HEK293 (cell line): Measurements from ENCODE around the gene ACP7.

Experiments
- CTCF ChIA-PET: fragments of 350-600 bp; formaldehyde crosslinking; extraction: SDS; loops from one replicate; lab custom pipeline; 2021; ENCODE audit warnings: antibody characterized with exemption; lab: Yijun Ruan, JAX
- POLR2A ChIA-PET: fragments of 300-600 bp; formaldehyde crosslinking; extraction: SDS; loops from one replicate; lab custom pipeline; 2020; ENCODE audit warnings: antibody characterized with exemption, inconsistent platforms; lab: Yijun Ruan, JAX
- H3K27ac ChIP-seq: fragments of 200-500 bp; sonication (Bioruptor generic); 2 replicates; pipeline ENCODE4 v1.5.1; 2014; ENCODE audit warnings: low read depth, low read length, control low read depth, inconsistent platforms; ENCODE audit errors: extremely low read depth
- H3K36me3 ChIP-seq, 2 experiments: fragments of 200-500 bp in 1 of 2; sonication (Bioruptor generic) in 1 of 2; 1 replicate in 1 of 2; 2 replicates in 1 of 2; pipeline ENCODE4 v1.5.1; 2014 to 2017; ENCODE audit warnings: inconsistent platforms in 2 of 2, low read length in 2 of 2; ENCODE audit not compliant: control insufficient read depth in 2 of 2, insufficient read depth in 1 of 2
- H3K4me1 ChIP-seq: fragments of 200-500 bp; sonication (Bioruptor generic); 2 replicates; pipeline ENCODE4 v1.5.1; 2014; ENCODE audit warnings: mild to moderate bottlenecking, low read length, inconsistent platforms; ENCODE audit not compliant: control insufficient read depth, insufficient read depth
- H3K4me3 ChIP-seq: 2 replicates; pipeline ENCODE4 v1.5.1; 2011; ENCODE audit warnings: low read depth, mild to moderate bottlenecking, control low read depth, low read length, moderate library complexity
- H3K9me3 ChIP-seq: fragments of 200-500 bp; sonication (Bioruptor generic); 2 replicates; pipeline ENCODE4 v1.5.1; 2014; ENCODE audit warnings: low read depth, low read length, inconsistent platforms; ENCODE audit not compliant: control insufficient read depth, insufficient read depth
- GLIS1 ChIP-seq: fragments of 450-650 bp; formaldehyde crosslinking; IDR thresholded peaks from 2 replicates; pipeline ENCODE4 v1.5.1; 2016; ENCODE audit warnings: missing biosample characterization, missing genetic modification characterization
- HIC1 ChIP-seq: fragments of 450-650 bp; formaldehyde crosslinking; IDR thresholded peaks from 2 replicates; pipeline ENCODE4 v1.5.1; 2016; ENCODE audit warnings: missing biosample characterization, missing genetic modification characterization
- HOXD13 ChIP-seq: sonication (generic); formaldehyde crosslinking; IDR thresholded peaks from 2 replicates; pipeline ENCODE4 v1.8.0; 2022; ENCODE audit warnings: missing genetic modification reagents, borderline replicate concordance
- IKZF3 ChIP-seq: fragments of 450-650 bp; IDR thresholded peaks from 2 replicates; pipeline ENCODE4 v1.5.0; 2018; ENCODE audit warnings: missing biosample characterization, mild to moderate bottlenecking, missing genetic modification characterization, moderate library complexity
- MZF1 ChIP-seq: fragments of 450-650 bp; formaldehyde crosslinking; IDR thresholded peaks from 2 replicates; pipeline ENCODE4 v1.5.1; 2017; ENCODE audit warnings: missing biosample characterization, missing genetic modification characterization, borderline replicate concordance
- OSR2 ChIP-seq: fragments of 450-650 bp; formaldehyde crosslinking; IDR thresholded peaks from 2 replicates; pipeline ENCODE4 v1.5.1; 2016; ENCODE audit warnings: missing biosample characterization, missing genetic modification characterization
- SCRT2 ChIP-seq: fragments of 450-650 bp; formaldehyde crosslinking; IDR thresholded peaks from 2 replicates; pipeline ENCODE4 v1.5.1; 2016; ENCODE audit warnings: missing biosample characterization, missing genetic modification characterization
- TRIM28 ChIP-seq: IDR thresholded peaks from 2 replicates; pipeline ENCODE4 v1.6.1; 2011; ENCODE audit warnings: low read length, control low read depth, borderline replicate concordance
- ZBTB17 ChIP-seq: fragments of 450-650 bp; formaldehyde crosslinking; IDR thresholded peaks from 2 replicates; pipeline ENCODE4 v1.5.1; 2016; ENCODE audit warnings: missing biosample characterization, missing genetic modification characterization
- ZBTB21 ChIP-seq: fragments of 450-650 bp; formaldehyde crosslinking; IDR thresholded peaks from 2 replicates; pipeline ENCODE4 v1.5.1; 2017; ENCODE audit warnings: missing biosample characterization, missing genetic modification characterization
- ZBTB48 ChIP-seq: fragments of 450-650 bp; formaldehyde crosslinking; IDR thresholded peaks from 2 replicates; pipeline ENCODE4 v1.5.1; 2016; ENCODE audit warnings: missing biosample characterization, missing genetic modification characterization
- ZFP37 ChIP-seq: fragments of 450-650 bp; formaldehyde crosslinking; IDR thresholded peaks from 2 replicates; pipeline ENCODE4 v1.5.1; 2016; ENCODE audit warnings: missing biosample characterization, missing genetic modification characterization
- ZNF10 ChIP-seq: fragments of 450-650 bp; formaldehyde crosslinking; IDR thresholded peaks from 2 replicates; pipeline ENCODE4 v1.5.1; 2017; ENCODE audit warnings: missing biosample characterization, missing genetic modification characterization
- ZNF121 ChIP-seq: fragments of 450-650 bp; formaldehyde crosslinking; IDR thresholded peaks from 2 replicates; pipeline ENCODE4 v1.5.1; 2016; ENCODE audit warnings: missing biosample characterization, missing genetic modification characterization
- ZNF133 ChIP-seq: fragments of 450-650 bp; formaldehyde crosslinking; IDR thresholded peaks from 2 replicates; pipeline ENCODE4 v1.5.1; 2016; ENCODE audit warnings: missing biosample characterization, missing genetic modification characterization
- ZNF148 ChIP-seq: fragments of 450-650 bp; formaldehyde crosslinking; IDR thresholded peaks from 2 replicates; pipeline ENCODE4 v1.5.0; 2017; ENCODE audit warnings: missing biosample characterization, missing genetic modification characterization, borderline replicate concordance
- ZNF16 ChIP-seq: fragments of 450-650 bp; formaldehyde crosslinking; IDR thresholded peaks from 2 replicates; pipeline ENCODE4 v1.5.1; 2016; ENCODE audit warnings: low read depth, missing biosample characterization, missing genetic modification characterization
- ZNF2 ChIP-seq: fragments of 450-650 bp; formaldehyde crosslinking; IDR thresholded peaks from 2 replicates; pipeline ENCODE4 v1.5.1; 2016; ENCODE audit warnings: missing biosample characterization, missing genetic modification characterization
- ZNF223 ChIP-seq: fragments of 450-650 bp; formaldehyde crosslinking; IDR thresholded peaks from 2 replicates; pipeline ENCODE4 v1.5.1; 2016; ENCODE audit warnings: missing biosample characterization, missing genetic modification characterization
- ZNF394 ChIP-seq: fragments of 450-650 bp; formaldehyde crosslinking; IDR thresholded peaks from 2 replicates; pipeline ENCODE4 v1.5.1; 2016; ENCODE audit warnings: missing biosample characterization, missing genetic modification characterization, mild to moderate bottlenecking, moderate library complexity, borderline replicate concordance
- ZNF398 ChIP-seq: fragments of 450-650 bp; formaldehyde crosslinking; IDR thresholded peaks from 2 replicates; pipeline ENCODE4 v1.5.1; 2017; ENCODE audit warnings: missing biosample characterization, missing genetic modification characterization
- ZNF510 ChIP-seq: fragments of 450-650 bp; formaldehyde crosslinking; IDR thresholded peaks from 2 replicates; pipeline ENCODE4 v1.5.1; 2018; ENCODE audit warnings: mild to moderate bottlenecking, missing genetic modification characterization, missing biosample characterization; ENCODE audit not compliant: insufficient replicate concordance
- ZNF548 ChIP-seq: fragments of 450-650 bp; formaldehyde crosslinking; IDR thresholded peaks from 2 replicates; pipeline ENCODE4 v1.5.1; 2016; ENCODE audit warnings: missing biosample characterization, missing genetic modification characterization
- ZNF626 ChIP-seq: fragments of 450-650 bp; sonication (Bioruptor Pico); formaldehyde crosslinking; IDR thresholded peaks from 2 replicates; pipeline ENCODE4 v1.5.1; 2018; ENCODE audit warnings: missing biosample characterization, missing genetic modification characterization, inconsistent platforms
- ZNF639 ChIP-seq: fragments of 450-650 bp; formaldehyde crosslinking; IDR thresholded peaks from 2 replicates; pipeline ENCODE4 v1.5.1; 2016; ENCODE audit warnings: missing biosample characterization, missing genetic modification characterization
- ZNF654 ChIP-seq: fragments of 450-650 bp; formaldehyde crosslinking; IDR thresholded peaks from 2 replicates; pipeline ENCODE4 v1.5.1; 2016; ENCODE audit warnings: low read depth, missing biosample characterization, missing genetic modification characterization
- ZNF664 ChIP-seq: fragments of 450-650 bp; formaldehyde crosslinking; IDR thresholded peaks from 2 replicates; pipeline ENCODE4 v1.5.1; 2016; ENCODE audit warnings: missing biosample characterization, missing genetic modification characterization
- ZNF677 ChIP-seq: fragments of 450-650 bp; IDR thresholded peaks from 2 replicates; pipeline ENCODE4 v1.5.0; 2018; ENCODE audit warnings: missing biosample characterization, mild to moderate bottlenecking, missing genetic modification characterization, moderate library complexity
- ZNF785 ChIP-seq: fragments of 450-650 bp; formaldehyde crosslinking; IDR thresholded peaks from 2 replicates; pipeline ENCODE4 v1.5.1; 2016; ENCODE audit warnings: missing biosample characterization, missing genetic modification characterization
- ZNF792 ChIP-seq: fragments of 450-650 bp; formaldehyde crosslinking; IDR thresholded peaks from 2 replicates; pipeline ENCODE4 v1.5.1; 2016; ENCODE audit warnings: missing biosample characterization, missing genetic modification characterization

ACP7 gene

GRCh38 chr19:39127812-39128515 is 43.8 kb downstream of the ACP7 start:
- CTCF ChIA-PET, result interaction anchor here (0.7 to 1.4 kb wide), 3 partner anchors 77 to 1038 kb away, joined by 3 to 4 read pairs (median 4); no protein-coding TSS in a partner anchor
- TF ChIP-seq ZBTB21 (tag by site-specific recombination) (0 out of 2 replicates have a peak, but pooled peaks have one; percentile 15), ZNF664 (tag by site-specific recombination) (no peak), ZNF398 (peak; percentile 18; the same call in 1 of the 2 replicates), ZNF548 (tag by site-specific recombination) (no peak), ZNF510 (tag by site-specific recombination) (no peak), ZFP37 (tag by site-specific recombination) (no peak), HIC1 (tag by site-specific recombination) (0 out of 2 replicates have a peak, but pooled peaks have one; percentile 56), SCRT2 (peak; percentile 40; the same call in 1 of the 2 replicates), ZNF10 (0 out of 2 replicates have a peak, but pooled peaks have one; percentile 10), ZBTB48 (0 out of 2 replicates have a peak, but pooled peaks have one; percentile 18), MZF1 (tag by site-specific recombination) (0 out of 2 replicates have a peak, but pooled peaks have one; percentile 22), HOXD13 (CRISPR knock-in tag) (no peak), TRIM28 (no peak), ZNF2 (tag by site-specific recombination) (no peak), ZNF148 (tag by site-specific recombination) (0 out of 2 replicates have a peak, but pooled peaks have one; percentile 0), OSR2 (tag by site-specific recombination) (0 out of 2 replicates have a peak, but pooled peaks have one; percentile 27), ZNF677 (tag by site-specific recombination) (0 out of 2 replicates have a peak, but pooled peaks have one; percentile 26), ZBTB17 (tag by site-specific recombination) (0 out of 2 replicates have a peak, but pooled peaks have one; percentile 4), ZNF626 (tag by site-specific recombination) (no peak), ZNF639 (tag by site-specific recombination) (0 out of 2 replicates have a peak, but pooled peaks have one; percentile 23), ZNF785 (tag by site-specific recombination) (no peak), ZNF121 (tag by site-specific recombination) (peak; percentile 33; the same call in 1 of the 2 replicates), ZNF654 (no peak), ZNF792 (tag by site-specific recombination) (0 out of 2 replicates have a peak, but pooled peaks have one; percentile 27), GLIS1 (tag by site-specific recombination) (peak; percentile 48; the same call in 1 of the 2 replicates), ZNF133 (tag by site-specific recombination) (no peak), ZNF394 (tag by site-specific recombination) (peak; percentile 73; the same call in 1 of the 2 replicates), ZNF16 (tag by site-specific recombination) (peak; percentile 63; the same call in 1 of the 2 replicates), ZNF223 (peak; percentile 5; the same call in 1 of the 2 replicates), IKZF3 (tag by site-specific recombination) (peak; percentile 19; the same call in 1 of the 2 replicates)

More at GRCh38 chr19:39127812-39128515, 43.8 kb downstream of the ACP7 start:
- Histone ChIP-seq H3K4me1 (peaks cover 36% of the 10 kb centered on the region), H3K36me3 (no peaks in the 10 kb centered on the region; a peak in 1 of 3 replicates), H3K4me3 (no peak overlapping the region), H3K9me3 (no peaks in the 10 kb centered on the region), H3K27ac (peak overlapping the region; percentile 39; the same call in 1 of the 2 replicates)
- POLR2A ChIA-PET, result interaction anchor here (1.0 kb wide), 1 partner anchor 35 kb away, joined by 3 read pairs; no protein-coding TSS in a partner anchor
